Measurements from ENCODE around the gene DST. TPM values are rescaled to one million over a fixed set of nuclear protein-coding genes. Genes with fewer than 3 reads are reported as not detected.

The DST gene
- total RNA-seq, 1 experiment from 2014 or later = 91.9 TPM

DNA sequence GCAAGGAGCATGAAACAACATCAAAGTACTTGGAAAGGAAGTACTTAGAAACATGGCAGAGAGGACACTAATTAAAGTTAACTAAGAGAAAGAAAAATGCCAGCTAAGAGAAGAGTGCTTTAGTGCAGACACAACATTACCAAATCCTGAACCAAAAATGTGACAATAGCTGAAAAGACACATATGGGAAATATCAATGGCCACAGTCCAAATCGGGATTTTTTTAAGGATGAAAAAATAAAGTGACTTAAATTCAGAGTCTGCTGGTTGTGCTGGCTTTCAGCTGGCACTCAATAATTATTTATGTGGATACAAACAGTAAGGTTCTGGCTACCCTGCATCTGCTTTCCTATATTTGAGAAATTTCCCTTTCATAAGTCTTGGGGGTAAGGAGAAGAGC, 12.6 kb upstream of the DST start:
- H3K27me3 Mint-ChIP-seq (ENCODE audit: low read depth) = no peaks in the 10 kb centered on the region
- H3K18ac ChIP-seq (ENCODE audit: insufficient read length, low read depth, low read length) = no peak overlapping the region
- H3K4me1 Mint-ChIP-seq = peaks cover 20 to 33% of the 10 kb centered on the region in 2 experiments
- no peak overlapping the region for H3K9ac ChIP-seq (ENCODE audit: extremely low read depth, insufficient read length, low read length)
- no peak overlapping the region for H4K8ac ChIP-seq (replicated peaks; ENCODE audit: insufficient read length, low read depth, low read length)
- H3K36me3 Mint-ChIP-seq (ENCODE audit: insufficient read depth in 1 of 3, low read depth in 3 of 3) = no peaks in the 10 kb centered on the region
- no peak overlapping the region for H3K4me3 Mint-ChIP-seq
- H4K20me1 ChIP-seq (ENCODE audit: control insufficient read depth, insufficient read depth, insufficient read length) = no peaks in the 10 kb centered on the region
- no peak overlapping the region; a peak in 2 of 7 replicates for H3K27ac Mint-ChIP-seq
- H3K14ac ChIP-seq (ENCODE audit: insufficient read depth, low read length) = no peak overlapping the region
- DNase-seq = no peak
- no peak overlapping the region for H3K4me2 ChIP-seq (ENCODE audit: insufficient read depth, insufficient read length, low read length)
- no peaks in the 10 kb centered on the region for H3K9me3 Mint-ChIP-seq
- H3K27ac ChIP-seq (ENCODE audit: insufficient read length, low read depth, low read length) = no peak overlapping the region
- WGBS (ENCODE audit: extremely low coverage, insufficient read length, low lambda C conversion rate) = no CpG with 5 or more reads among the region's 1 CpG
- no peak overlapping the region for H3K23ac ChIP-seq (ENCODE audit: insufficient read length, low read depth, low read length)
- no peaks in the 10 kb centered on the region for H3K23me2 ChIP-seq (ENCODE audit: insufficient read length, low read depth, low read length, poor library complexity, severe bottlenecking)
- no peak overlapping the region for H3K56ac ChIP-seq (ENCODE audit: insufficient read length, low read depth, low read length)
- H4K91ac ChIP-seq (ENCODE audit: insufficient read length, low read depth, low read length) = no peak overlapping the region
- H3K27me3 ChIP-seq (ENCODE audit: insufficient read depth, low read length) = no peaks in the 10 kb centered on the region
- no peak overlapping the region for H4K5ac ChIP-seq (ENCODE audit: insufficient read length, low read depth, low read length)
- TF ChIP-seq, protein P1, sequence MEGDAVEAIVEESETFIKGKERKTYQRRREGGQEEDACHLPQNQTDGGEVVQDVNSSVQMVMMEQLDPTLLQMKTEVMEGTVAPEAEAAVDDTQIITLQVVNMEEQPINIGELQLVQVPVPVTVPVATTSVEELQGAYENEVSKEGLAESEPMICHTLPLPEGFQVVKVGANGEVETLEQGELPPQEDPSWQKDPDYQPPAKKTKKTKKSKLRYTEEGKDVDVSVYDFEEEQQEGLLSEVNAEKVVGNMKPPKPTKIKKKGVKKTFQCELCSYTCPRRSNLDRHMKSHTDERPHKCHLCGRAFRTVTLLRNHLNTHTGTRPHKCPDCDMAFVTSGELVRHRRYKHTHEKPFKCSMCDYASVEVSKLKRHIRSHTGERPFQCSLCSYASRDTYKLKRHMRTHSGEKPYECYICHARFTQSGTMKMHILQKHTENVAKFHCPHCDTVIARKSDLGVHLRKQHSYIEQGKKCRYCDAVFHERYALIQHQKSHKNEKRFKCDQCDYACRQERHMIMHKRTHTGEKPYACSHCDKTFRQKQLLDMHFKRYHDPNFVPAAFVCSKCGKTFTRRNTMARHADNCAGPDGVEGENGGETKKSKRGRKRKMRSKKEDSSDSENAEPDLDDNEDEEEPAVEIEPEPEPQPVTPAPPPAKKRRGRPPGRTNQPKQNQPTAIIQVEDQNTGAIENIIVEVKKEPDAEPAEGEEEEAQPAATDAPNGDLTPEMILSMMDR (conservative IDR thresholded peaks at IDR 0.05) = no peak
- no peaks in the 10 kb centered on the region for H3K79me2 ChIP-seq (ENCODE audit: insufficient read depth, low read length)
- H2BK5ac ChIP-seq (ENCODE audit: insufficient read length, low read length) = no peak overlapping the region
- H2AK5ac ChIP-seq (ENCODE audit: insufficient read length, low read length) = no peak overlapping the region
- no peaks in the 10 kb centered on the region for H3K9me3 ChIP-seq (ENCODE audit: control insufficient read depth, low read depth, low read length)
- H2BK120ac ChIP-seq (ENCODE audit: low read depth, low read length, poor library complexity, severe bottlenecking) = no peak overlapping the region
- H3T11ph ChIP-seq (ENCODE audit: low read length) = no peak overlapping the region
- H2BK15ac ChIP-seq (ENCODE audit: low read depth, low read length) = no peak overlapping the region
- peaks cover 3% of the 10 kb centered on the region; the same call in 1 of the 2 replicates for H3K4me1 ChIP-seq (ENCODE audit: insufficient read depth, low read length)
- H2AFZ ChIP-seq (ENCODE audit: low read length) = no peak overlapping the region
- H2BK20ac ChIP-seq (ENCODE audit: low read depth, low read length, poor library complexity, severe bottlenecking) = no peak overlapping the region
- no peak overlapping the region for H3K4ac ChIP-seq (ENCODE audit: low read depth, low read length)
- no peak overlapping the region for H2BK12ac ChIP-seq (ENCODE audit: insufficient read length, low read depth, low read length)
- H3K79me1 ChIP-seq (ENCODE audit: insufficient read depth, low read depth, low read length, poor library complexity, severe bottlenecking) = no peaks in the 10 kb centered on the region
